GM23338 (cell line): ENCODE measurements around the gene TMEM170B. TPM values are rescaled to one million over a fixed set of nuclear protein-coding genes. Genes with fewer than 3 reads are reported as not detected.

Experiments used
- ATAC-seq: fragments of 200-7000 bp; cut with Tn5 transposase; 3 replicates; pipeline ENCODE4 v1.9.1; 2020
- DNase-seq: peaks from one replicate; pipeline ENCODE4 v3.0.0-alpha.2; 2015; ENCODE audit warnings: low spot score
- H2AFZ ChIP-seq: fragments of 200-600 bp; sonication (generic); 2 replicates; pipeline ENCODE4 v1.8.0; 2016; ENCODE audit warnings: antibody characterized with exemption, mild to moderate bottlenecking, moderate library complexity
- H3F3A ChIP-seq: fragments of 200-600 bp; sonication (generic); replicated peaks from 2 replicates; pipeline ENCODE4 v1.8.0; 2017; ENCODE audit warnings: antibody characterized with exemption, mixed run types, low read depth
- H3K27ac ChIP-seq: fragments of 200-600 bp; sonication (generic); 2 replicates; pipeline ENCODE4 v1.6.1; 2016; ENCODE audit warnings: low read depth
- H3K27me3 ChIP-seq: fragments of 200-600 bp; sonication (generic); 2 replicates; pipeline ENCODE4 v1.8.0; 2016; ENCODE audit warnings: mild to moderate bottlenecking, mixed run types, moderate library complexity; ENCODE audit not compliant: insufficient read depth
- H3K36me3 ChIP-seq: fragments of 200-600 bp; sonication (generic); 2 replicates; pipeline ENCODE4 v1.8.0; 2016; ENCODE audit warnings: mild to moderate bottlenecking; ENCODE audit not compliant: insufficient read depth
- H3K4me1 ChIP-seq: fragments of 200-600 bp; sonication (generic); 2 replicates; pipeline ENCODE4 v1.8.0; 2016; ENCODE audit warnings: mild to moderate bottlenecking, moderate library complexity; ENCODE audit not compliant: insufficient read depth
- H3K4me2 ChIP-seq: fragments of 200-600 bp; sonication (generic); 2 replicates; pipeline ENCODE4 v1.7.1; 2017; ENCODE audit warnings: mixed run types
- H3K4me3 ChIP-seq: fragments of 200-600 bp; sonication (generic); 2 replicates; pipeline ENCODE4 v1.6.1; 2016; ENCODE audit warnings: mixed run types
- H3K79me2 ChIP-seq: fragments of 200-600 bp; sonication (generic); replicated peaks from 2 replicates; pipeline ENCODE4 v1.8.0; 2017; ENCODE audit warnings: mild to moderate bottlenecking; ENCODE audit not compliant: insufficient read depth
- H3K9me2 ChIP-seq: fragments of 200-600 bp; sonication (generic); 2 replicates; pipeline ENCODE4 v1.8.0; 2017; ENCODE audit not compliant: insufficient read depth
- H4K20me1 ChIP-seq: fragments of 200-600 bp; sonication (generic); replicated peaks from 2 replicates; pipeline ENCODE4 v1.8.0; 2017; ENCODE audit warnings: mild to moderate bottlenecking; ENCODE audit not compliant: insufficient read depth
- H3K27ac Mint-ChIP-seq: 2 replicates; pipeline ENCODE4 v1.8.0; 2020; ENCODE audit warnings: inconsistent platforms, mild to moderate bottlenecking, moderate library complexity, mixed read lengths
- H3K27me3 Mint-ChIP-seq: 3 replicates; pipeline ENCODE4 v1.8.0; 2022; ENCODE audit warnings: low read depth, mild to moderate bottlenecking, moderate library complexity, mixed read lengths, inconsistent platforms; ENCODE audit not compliant: insufficient read depth, poor library complexity
- H3K36me3 Mint-ChIP-seq: 3 replicates; pipeline ENCODE4 v1.8.0; 2021; ENCODE audit warnings: low read depth, mild to moderate bottlenecking, inconsistent platforms, moderate library complexity, mixed read lengths
- H3K4me1 Mint-ChIP-seq: 3 replicates; pipeline ENCODE4 v1.8.0; 2020; ENCODE audit warnings: mild to moderate bottlenecking, inconsistent platforms, mixed read lengths
- H3K4me3 Mint-ChIP-seq: 3 replicates; pipeline ENCODE4 v1.8.0; 2021; ENCODE audit warnings: moderate library complexity, mild to moderate bottlenecking, inconsistent platforms, mixed read lengths
- H3K9me3 Mint-ChIP-seq: 3 replicates; pipeline ENCODE4 v1.8.0; 2020; ENCODE audit warnings: moderate library complexity, mild to moderate bottlenecking, inconsistent platforms, mixed read lengths
- ETS1 ChIP-seq: IDR thresholded peaks from 2 replicates; pipeline ENCODE4 v1.6.1; 2016; ENCODE audit warnings: antibody characterized with exemption
- EZH2phosphoT487 ChIP-seq: fragments of 200-600 bp; sonication (generic); IDR thresholded peaks from one replicate; pipeline ENCODE4 v1.8.1; 2018; ENCODE audit warnings: antibody characterized with exemption; ENCODE audit not compliant: unreplicated experiment
- ZNF331 ChIP-seq: fragments of 250-450 bp; sonication (Bioruptor Pico); IDR thresholded peaks from 2 replicates; pipeline ENCODE4 v1.5.0; 2020; ENCODE audit warnings: low read depth, mild to moderate bottlenecking, moderate library complexity
- ZNF462 ChIP-seq: fragments of 250-450 bp; sonication (Bioruptor Pico); IDR thresholded peaks from 2 replicates; pipeline ENCODE4 v1.5.0; 2020; ENCODE audit warnings: mild to moderate bottlenecking, moderate library complexity
- polyA plus RNA-seq: library from polyadenylated mRNA; unstranded; fragments of >200 nt; fragmentation: Nextera tagmentation; extraction: Ambion mirVana; gene quantifications from 2 replicates; pipeline ENCODE4 v1.2.1, GENCODE V29; 2016
- total RNA-seq: library from RNA; depleted of rRNA; stranded (reverse); fragments of >200 nt; shearing (Covaris generic); gene quantifications from 2 replicates; pipeline ENCODE4 v1.2.3, GENCODE V29; 2014
- TF ChIP-seq, protein P1 (sequence below), 2 experiments: fragments of 200-600 bp in 1 of 2; sonication (generic) in 1 of 2; conservative IDR thresholded peaks; 2 replicates each; pipeline versions ENCODE4 v1.5.1 to v1.6.1; 2016 to 2017; ENCODE audit warnings: antibody characterized with exemption in 2 of 2, low read depth in 2 of 2, mild to moderate bottlenecking in 2 of 2, moderate library complexity in 1 of 2

The TMEM170B gene
- total and polyA plus RNA-seq, 2 experiments from 2014 or later, result 2.0 to 6.9 TPM

GRCh38 chr6:11626356-11626755 lies 88.8 kb downstream of the TMEM170B start (continued):
- TF ChIP-seq ZNF462 (CRISPR knock-in tag) (no peak), ETS1 (no peak)

DNA sequence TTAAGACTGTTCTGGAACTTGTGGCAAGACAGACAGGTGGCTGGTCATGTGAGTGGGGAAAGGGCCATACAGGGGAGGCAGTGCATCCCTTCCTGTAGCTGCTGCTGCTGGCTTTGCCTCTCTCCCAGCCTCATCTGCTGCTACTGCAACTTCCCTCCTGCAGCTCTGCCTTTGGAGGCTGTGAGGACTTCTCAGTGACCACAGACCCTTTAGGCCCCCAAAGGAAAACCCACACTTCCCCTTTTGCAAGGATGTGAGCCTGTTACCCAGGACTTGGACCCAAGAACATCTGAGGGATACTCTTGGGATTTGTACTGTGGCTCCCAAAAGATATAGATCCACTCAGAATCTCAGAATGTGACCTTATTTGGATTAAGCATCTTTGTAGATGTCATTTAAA lies 91.0 kb downstream of the TMEM170B start:
- Histone ChIP-seq H3K27me3 (no peaks in the 10 kb centered on the region), H3K4me3 (no peak overlapping the region), H3K36me3 (no peaks in the 10 kb centered on the region), H3K27ac (no peak overlapping the region), H4K20me1 (no peaks in the 10 kb centered on the region), H3K4me2 (no peak overlapping the region), H2AFZ (no peak overlapping the region), H3K4me1 (no peaks in the 10 kb centered on the region), H3K9me2 (peaks cover 5% of the 10 kb centered on the region), H3K79me2 (no peaks in the 10 kb centered on the region), H3F3A (no peaks in the 10 kb centered on the region)
- Mint-ChIP-seq H3K4me3 (no peak overlapping the region), H3K4me1 (no peaks in the 10 kb centered on the region; the same call in 2 of the 3 replicates), H3K36me3 (peaks cover 6% of the 10 kb centered on the region; the same call in 1 of the 3 replicates), H3K27me3 (peaks cover 2% of the 10 kb centered on the region), H3K9me3 (peaks cover 3% of the 10 kb centered on the region; the same call in 2 of the 3 replicates), H3K27ac (no peak overlapping the region)
- no peak for ATAC-seq
- DNase-seq, result no peak
- TF ChIP-seq ZNF331 (no peak), ZNF462 (CRISPR knock-in tag) (no peak), EZH2phosphoT487 (no peak)
- TF ChIP-seq, protein P1, sequence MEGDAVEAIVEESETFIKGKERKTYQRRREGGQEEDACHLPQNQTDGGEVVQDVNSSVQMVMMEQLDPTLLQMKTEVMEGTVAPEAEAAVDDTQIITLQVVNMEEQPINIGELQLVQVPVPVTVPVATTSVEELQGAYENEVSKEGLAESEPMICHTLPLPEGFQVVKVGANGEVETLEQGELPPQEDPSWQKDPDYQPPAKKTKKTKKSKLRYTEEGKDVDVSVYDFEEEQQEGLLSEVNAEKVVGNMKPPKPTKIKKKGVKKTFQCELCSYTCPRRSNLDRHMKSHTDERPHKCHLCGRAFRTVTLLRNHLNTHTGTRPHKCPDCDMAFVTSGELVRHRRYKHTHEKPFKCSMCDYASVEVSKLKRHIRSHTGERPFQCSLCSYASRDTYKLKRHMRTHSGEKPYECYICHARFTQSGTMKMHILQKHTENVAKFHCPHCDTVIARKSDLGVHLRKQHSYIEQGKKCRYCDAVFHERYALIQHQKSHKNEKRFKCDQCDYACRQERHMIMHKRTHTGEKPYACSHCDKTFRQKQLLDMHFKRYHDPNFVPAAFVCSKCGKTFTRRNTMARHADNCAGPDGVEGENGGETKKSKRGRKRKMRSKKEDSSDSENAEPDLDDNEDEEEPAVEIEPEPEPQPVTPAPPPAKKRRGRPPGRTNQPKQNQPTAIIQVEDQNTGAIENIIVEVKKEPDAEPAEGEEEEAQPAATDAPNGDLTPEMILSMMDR (conservative IDR thresholded peaks at IDR 0.05; ENCODE audit: low read depth in 2 of 2), result no peak
